PFSK-1 (cell line): ENCODE data around the gene HLCS.

Experiments
- POLR2AphosphoS5 ChIP-seq: IDR thresholded peaks from 2 replicates; pipeline ENCODE4 v1.6.1; 2012; ENCODE audit warnings: low read depth, mild to moderate bottlenecking, control low read depth, low read length, moderate library complexity
- SIN3A ChIP-seq: IDR thresholded peaks from 2 replicates; pipeline ENCODE4 v1.6.1; 2012; ENCODE audit warnings: mild to moderate bottlenecking, low read length, moderate library complexity, borderline replicate concordance; ENCODE audit not compliant: insufficient read depth
- TAF1 ChIP-seq: IDR thresholded peaks from 2 replicates; pipeline ENCODE4 v1.6.1; 2012; ENCODE audit warnings: low read length, control low read depth, borderline replicate concordance; ENCODE audit not compliant: insufficient read depth
- TF ChIP-seq, protein P1 (sequence below), 2 experiments: IDR thresholded peaks; 2 replicates each; pipeline versions ENCODE4 v1.6.1 to v1.8.0; 2011 to 2012; ENCODE audit warnings: low read depth in 2 of 2, low read length in 2 of 2, control low read depth in 1 of 2, inconsistent platforms in 1 of 2, mild to moderate bottlenecking in 1 of 2, moderate library complexity in 1 of 2; ENCODE audit not compliant: insufficient read depth in 1 of 2

DNA sequence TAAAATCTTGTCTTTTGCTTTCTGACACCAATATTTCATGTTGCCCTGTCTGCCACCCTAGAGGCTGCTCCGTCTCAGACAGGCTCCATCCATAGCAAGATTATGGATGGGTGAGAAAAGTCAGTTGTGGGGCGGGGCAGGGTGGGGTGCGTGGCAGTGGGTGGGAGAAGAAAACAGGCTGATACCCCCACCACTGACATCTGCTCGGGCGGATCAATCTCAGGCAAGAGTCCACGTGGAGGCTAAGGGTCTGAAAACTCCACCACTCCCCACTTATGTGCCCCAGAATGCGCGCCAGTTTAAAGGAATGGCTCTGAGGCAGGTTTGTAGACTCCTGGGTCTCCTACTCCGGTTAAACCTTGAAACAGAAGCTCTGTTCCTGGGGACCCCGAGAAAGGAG, 101.5 kb downstream of the HLCS start:
- TF ChIP-seq POLR2AphosphoS5 (no peak), TAF1 (no peak), SIN3A (no peak)
- TF ChIP-seq, protein P1, sequence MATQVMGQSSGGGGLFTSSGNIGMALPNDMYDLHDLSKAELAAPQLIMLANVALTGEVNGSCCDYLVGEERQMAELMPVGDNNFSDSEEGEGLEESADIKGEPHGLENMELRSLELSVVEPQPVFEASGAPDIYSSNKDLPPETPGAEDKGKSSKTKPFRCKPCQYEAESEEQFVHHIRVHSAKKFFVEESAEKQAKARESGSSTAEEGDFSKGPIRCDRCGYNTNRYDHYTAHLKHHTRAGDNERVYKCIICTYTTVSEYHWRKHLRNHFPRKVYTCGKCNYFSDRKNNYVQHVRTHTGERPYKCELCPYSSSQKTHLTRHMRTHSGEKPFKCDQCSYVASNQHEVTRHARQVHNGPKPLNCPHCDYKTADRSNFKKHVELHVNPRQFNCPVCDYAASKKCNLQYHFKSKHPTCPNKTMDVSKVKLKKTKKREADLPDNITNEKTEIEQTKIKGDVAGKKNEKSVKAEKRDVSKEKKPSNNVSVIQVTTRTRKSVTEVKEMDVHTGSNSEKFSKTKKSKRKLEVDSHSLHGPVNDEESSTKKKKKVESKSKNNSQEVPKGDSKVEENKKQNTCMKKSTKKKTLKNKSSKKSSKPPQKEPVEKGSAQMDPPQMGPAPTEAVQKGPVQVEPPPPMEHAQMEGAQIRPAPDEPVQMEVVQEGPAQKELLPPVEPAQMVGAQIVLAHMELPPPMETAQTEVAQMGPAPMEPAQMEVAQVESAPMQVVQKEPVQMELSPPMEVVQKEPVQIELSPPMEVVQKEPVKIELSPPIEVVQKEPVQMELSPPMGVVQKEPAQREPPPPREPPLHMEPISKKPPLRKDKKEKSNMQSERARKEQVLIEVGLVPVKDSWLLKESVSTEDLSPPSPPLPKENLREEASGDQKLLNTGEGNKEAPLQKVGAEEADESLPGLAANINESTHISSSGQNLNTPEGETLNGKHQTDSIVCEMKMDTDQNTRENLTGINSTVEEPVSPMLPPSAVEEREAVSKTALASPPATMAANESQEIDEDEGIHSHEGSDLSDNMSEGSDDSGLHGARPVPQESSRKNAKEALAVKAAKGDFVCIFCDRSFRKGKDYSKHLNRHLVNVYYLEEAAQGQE (IDR thresholded peaks at IDR 0.05; ENCODE audit: insufficient read depth in 1 of 2, low read depth in 2 of 2, low read length in 2 of 2): no peak
